WERI-Rb-1 (cell line): ENCODE data around the gene NKAIN4.

ENCODE experiments used
- DNase-seq: peaks from one replicate; pipeline ENCODE4 v3.0.0-alpha.2; 2020
- H3K27ac ChIP-seq: fragments of 250-450 bp; sonication (Bioruptor Pico); 2 replicates; pipeline ENCODE4 v1.5.1; 2020; ENCODE audit warnings: mild to moderate bottlenecking, moderate library complexity
- H3K27me3 ChIP-seq: fragments of 250-450 bp; sonication (Bioruptor Pico); 2 replicates; pipeline ENCODE4 v1.5.1; 2021; ENCODE audit warnings: mild to moderate bottlenecking, low read depth, moderate library complexity; ENCODE audit not compliant: insufficient read depth, severe bottlenecking
- H3K36me3 ChIP-seq: fragments of 250-450 bp; sonication (Bioruptor Pico); 2 replicates; pipeline ENCODE4 v1.5.1; 2020; ENCODE audit warnings: mild to moderate bottlenecking, moderate library complexity
- H3K4me3 ChIP-seq: 2 replicates; pipeline ENCODE4 v1.5.1; 2011; ENCODE audit warnings: low read depth, mild to moderate bottlenecking, control low read depth, low read length
- H3K9me3 ChIP-seq: fragments of 250-450 bp; sonication (Bioruptor Pico); 2 replicates; pipeline ENCODE4 v1.5.1; 2021; ENCODE audit warnings: mild to moderate bottlenecking, moderate library complexity; ENCODE audit not compliant: severe bottlenecking
- TF ChIP-seq, protein P1 (sequence below): IDR thresholded peaks from 2 replicates; pipeline ENCODE4 v1.5.1; 2011; ENCODE audit warnings: low read depth, mild to moderate bottlenecking, control low read depth, inconsistent platforms, low read length

The NKAIN4 gene

GRCh38 chr20:63226042-63226943 is 28.0 kb downstream of the NKAIN4 start:
- DNase-seq = no peak
- Histone ChIP-seq H3K36me3 (no peaks in the 10 kb centered on the region), H3K4me3 (no peak overlapping the region), H3K27ac (no peak overlapping the region), H3K9me3 (no peaks in the 10 kb centered on the region), H3K27me3 (peaks cover 7% of the 10 kb centered on the region)
- TF ChIP-seq, protein P1, sequence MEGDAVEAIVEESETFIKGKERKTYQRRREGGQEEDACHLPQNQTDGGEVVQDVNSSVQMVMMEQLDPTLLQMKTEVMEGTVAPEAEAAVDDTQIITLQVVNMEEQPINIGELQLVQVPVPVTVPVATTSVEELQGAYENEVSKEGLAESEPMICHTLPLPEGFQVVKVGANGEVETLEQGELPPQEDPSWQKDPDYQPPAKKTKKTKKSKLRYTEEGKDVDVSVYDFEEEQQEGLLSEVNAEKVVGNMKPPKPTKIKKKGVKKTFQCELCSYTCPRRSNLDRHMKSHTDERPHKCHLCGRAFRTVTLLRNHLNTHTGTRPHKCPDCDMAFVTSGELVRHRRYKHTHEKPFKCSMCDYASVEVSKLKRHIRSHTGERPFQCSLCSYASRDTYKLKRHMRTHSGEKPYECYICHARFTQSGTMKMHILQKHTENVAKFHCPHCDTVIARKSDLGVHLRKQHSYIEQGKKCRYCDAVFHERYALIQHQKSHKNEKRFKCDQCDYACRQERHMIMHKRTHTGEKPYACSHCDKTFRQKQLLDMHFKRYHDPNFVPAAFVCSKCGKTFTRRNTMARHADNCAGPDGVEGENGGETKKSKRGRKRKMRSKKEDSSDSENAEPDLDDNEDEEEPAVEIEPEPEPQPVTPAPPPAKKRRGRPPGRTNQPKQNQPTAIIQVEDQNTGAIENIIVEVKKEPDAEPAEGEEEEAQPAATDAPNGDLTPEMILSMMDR = no peak

GRCh38 chr20:63225082-63225454 is 29.2 kb downstream of the NKAIN4 start:
- no peak for DNase-seq
- peaks cover 7% of the 10 kb centered on the region for H3K27me3 ChIP-seq
- H3K27ac ChIP-seq = peak overlapping the region; percentile 42
- TF ChIP-seq, protein P1 = no peak
- H3K36me3 ChIP-seq = no peaks in the 10 kb centered on the region
- no peaks in the 10 kb centered on the region for H3K9me3 ChIP-seq
- H3K4me3 ChIP-seq = no peak overlapping the region

- peaks cover 7% of the 10 kb centered on the region for H3K27me3 ChIP-seq
- peak; percentile 80 for DNase-seq
- H3K4me3 ChIP-seq = no peak overlapping the region
- H3K9me3 ChIP-seq = no peaks in the 10 kb centered on the region
- H3K36me3 ChIP-seq = no peaks in the 10 kb centered on the region
- H3K27ac ChIP-seq = peak overlapping the region; percentile 42
- TF ChIP-seq, protein P1 = peak; percentile 58
Observed at GRCh38 chr20:63224412-63225081, 29.7 kb downstream of the NKAIN4 start.

DNA sequence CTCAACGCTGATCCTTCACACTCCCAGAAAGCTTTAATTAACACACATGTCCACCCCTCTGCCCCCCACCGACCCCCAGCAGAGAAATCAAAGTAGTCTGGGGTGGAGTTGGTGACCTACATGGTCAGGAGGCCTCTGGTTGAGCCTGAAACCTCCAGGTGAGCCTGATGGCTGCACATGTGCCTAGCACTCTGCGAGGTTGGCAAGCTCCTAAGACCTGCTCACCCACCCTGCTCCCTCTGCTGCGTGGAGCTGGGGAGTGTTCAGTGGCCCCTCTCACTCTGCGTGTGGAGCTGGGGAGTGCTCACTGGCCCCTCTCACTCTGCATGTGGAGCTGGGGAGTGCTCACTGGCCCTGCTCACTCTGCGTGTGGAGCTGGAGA is 30.4 kb downstream of the NKAIN4 start:
- TF ChIP-seq, protein P1 = no peak
- Histone ChIP-seq H3K27me3 (peaks cover 7% of the 10 kb centered on the region), H3K36me3 (no peaks in the 10 kb centered on the region), H3K4me3 (no peak overlapping the region), H3K27ac (peak overlapping the region; percentile 42), H3K9me3 (no peaks in the 10 kb centered on the region)
- no peak for DNase-seq

DNA sequence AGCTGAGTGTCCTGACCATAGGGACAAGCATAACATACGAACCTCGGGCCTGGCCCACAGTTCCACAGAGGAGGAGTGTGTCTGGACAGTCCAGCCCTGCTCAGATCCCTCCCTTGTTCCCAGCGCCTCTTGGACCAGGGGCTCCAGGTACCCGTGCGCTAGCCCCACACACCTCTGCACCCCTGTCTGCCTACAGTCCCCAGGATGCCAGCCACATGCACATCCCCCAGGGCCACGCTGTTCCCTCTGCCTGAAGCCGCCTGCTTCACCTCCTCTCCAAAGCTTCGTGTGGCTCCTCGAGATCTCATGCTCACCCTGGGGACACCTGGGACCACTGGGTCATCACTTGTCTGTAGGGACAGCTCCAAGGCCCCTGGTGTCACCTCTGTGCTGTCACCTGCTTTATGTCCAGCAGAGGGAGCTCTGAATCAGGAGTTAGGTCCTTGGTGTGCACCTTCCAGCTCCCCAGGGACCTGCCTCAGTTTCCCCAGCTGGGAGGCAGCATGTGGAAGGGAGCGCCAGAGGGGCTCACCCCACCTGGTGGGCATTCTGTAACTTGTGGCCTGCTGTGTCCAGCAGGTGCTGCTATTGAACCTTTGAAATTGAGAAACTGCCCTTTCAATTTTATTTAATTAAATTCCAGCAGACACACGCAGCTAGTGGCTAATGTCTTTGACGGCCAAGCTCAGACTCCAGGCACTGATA is 31.0 kb downstream of the NKAIN4 start:
- DNase-seq = peak; percentile 68
- no peak overlapping the region for H3K4me3 ChIP-seq
- H3K27me3 ChIP-seq = peaks cover 7% of the 10 kb centered on the region
- no peaks in the 10 kb centered on the region for H3K36me3 ChIP-seq
- no peaks in the 10 kb centered on the region for H3K9me3 ChIP-seq
- no peak overlapping the region for H3K27ac ChIP-seq
- TF ChIP-seq, protein P1 = peak; percentile 89
